ENCODE measurements around the gene MRPS6.
A peak's percentile ranks its signal among the peaks of the same experiment; 100 is the strongest.

Gene MRPS6

GRCh38 chr21:34126691-34127090, 53.3 kb downstream of the MRPS6 start:
- peak in 5 of 42 donors; percentile 18 to 74 (median 34) for DNase-seq
- intact Hi-C loops (cut with DNase I) = no loop called here

DNA sequence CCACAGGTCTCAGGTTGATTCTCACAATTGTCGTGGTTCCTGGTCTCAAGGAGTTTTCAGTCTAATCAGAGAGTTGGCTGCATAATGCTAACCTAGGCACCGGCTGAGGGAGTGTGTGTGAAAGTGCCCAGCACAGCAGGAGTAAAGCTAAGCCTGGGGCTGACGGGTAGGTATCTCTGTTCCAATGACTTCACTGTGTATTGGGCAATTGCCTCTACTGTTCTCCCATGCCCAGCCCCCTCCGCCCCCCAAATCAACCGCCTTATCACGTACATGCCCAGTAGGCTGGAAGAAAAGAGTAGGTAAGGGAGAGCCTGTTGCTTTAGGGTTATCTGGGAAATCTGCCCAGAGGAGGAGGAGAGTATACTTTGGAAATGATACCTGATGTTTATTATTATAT, 54.7 kb downstream of the MRPS6 start:
- no peak for DNase-seq
- intact Hi-C loops (cut with DNase I) = no loop called here

DNA sequence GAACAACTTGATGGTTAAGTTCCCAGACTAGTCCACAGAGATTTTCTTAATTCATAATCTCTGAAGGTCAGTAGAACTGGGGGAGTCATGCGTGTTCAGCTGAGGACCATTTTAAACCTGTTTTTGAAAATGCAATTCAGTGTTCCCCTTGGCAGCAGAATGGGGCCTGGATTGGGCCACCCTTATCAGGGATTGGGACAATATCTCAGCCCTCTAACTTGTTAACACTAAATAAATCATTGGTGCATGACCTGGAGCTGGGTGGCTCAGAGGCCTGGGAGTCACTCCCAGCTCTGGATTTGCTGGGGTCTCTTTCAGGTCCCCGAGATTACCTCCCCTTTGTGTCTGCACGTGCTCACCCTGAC, 55.3 kb downstream of the MRPS6 start:
- intact Hi-C loops (cut with DNase I) = no loop called here
- no peak for DNase-seq

DNA sequence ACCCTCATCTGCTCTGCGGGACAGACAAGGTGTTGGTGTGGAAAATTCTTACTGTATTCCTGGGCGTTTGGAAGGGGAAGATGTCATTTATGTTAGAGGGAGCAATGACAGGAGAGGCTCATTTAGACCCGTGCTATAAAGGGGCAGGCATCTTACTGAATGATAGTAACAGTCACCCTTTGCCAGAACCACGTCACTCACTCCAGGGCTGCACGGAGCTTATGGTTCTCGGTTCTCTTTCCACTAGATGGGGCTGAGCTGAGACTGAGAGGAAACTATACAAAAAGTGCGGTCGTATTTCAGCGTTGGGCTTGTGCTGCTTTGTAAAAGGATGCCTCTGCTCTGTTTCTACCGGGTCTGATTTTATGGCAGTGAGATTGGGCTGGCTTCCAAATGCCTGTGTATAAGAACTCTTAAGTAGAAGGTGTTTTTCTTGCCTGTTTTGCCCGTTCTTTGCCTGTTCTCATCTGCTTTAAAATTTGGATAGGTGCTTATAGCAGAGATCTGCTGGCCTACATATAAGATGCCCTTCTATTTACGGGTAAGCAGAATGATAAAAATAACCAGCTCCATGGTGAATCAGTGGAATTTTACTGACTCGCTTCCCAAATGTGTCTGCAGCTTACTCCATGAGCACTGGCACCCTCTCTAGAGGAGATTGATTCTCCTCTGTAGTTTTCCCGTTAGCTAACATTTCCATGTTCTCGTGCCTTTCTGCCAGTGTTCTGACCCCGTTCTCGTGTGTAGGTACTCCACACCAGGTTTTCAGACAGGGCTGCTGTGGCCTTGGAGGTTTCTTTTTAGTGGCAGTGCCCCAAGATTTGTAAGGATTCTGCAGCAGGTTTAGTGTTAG, 55.9 kb downstream of the MRPS6 start:
- intact Hi-C loops (cut with DNase I) = no loop called here
- DNase-seq = peak in 40 of 42 donors; percentile 27 to 85 (median 61)

DNA sequence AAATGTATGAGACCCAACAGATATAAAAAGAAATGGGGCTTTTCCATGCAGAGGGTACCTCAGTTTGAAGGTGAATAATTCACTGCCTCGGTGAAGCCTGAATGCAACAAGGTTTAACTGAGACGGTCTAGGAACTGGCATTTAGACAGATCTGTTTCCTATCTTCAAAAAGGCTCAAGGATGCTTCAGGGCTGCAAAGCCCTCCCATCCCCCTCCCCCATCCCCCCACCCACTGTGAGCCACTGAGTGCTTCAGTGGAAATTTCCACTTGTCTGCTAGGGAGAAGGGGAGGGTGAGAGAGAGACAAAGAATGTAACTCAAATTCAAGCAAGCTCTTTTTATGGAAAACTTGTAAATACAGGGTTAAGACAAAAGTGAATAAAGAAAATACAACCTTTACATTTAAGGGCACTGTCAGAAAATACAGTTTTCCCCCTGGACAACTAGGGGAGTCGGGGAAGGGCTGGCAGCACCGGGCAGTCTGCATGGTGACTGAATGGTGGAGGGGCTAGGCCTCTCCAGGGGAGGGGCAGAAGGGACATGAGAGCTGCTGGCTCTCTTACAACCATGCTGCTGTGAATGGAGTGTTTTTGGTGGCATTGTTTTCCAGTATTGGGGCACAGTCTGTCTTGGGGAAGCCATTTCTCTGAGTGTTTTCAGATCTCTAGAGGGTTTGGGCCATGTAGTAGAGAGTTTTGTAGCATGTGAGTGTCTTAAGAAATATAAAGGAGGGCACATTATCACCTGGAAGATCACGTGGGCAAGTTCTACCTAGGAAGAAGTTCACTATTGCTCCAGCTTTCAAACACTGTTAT, 56.7 kb downstream of the MRPS6 start:
- DNase-seq = no peak
- intact Hi-C loops (cut with DNase I) = loop anchor here (5.0 kb wide), 1 partner anchor 72 kb away; no protein-coding TSS in a partner anchor

GRCh38 chr21:34130716-34130985, 57.3 kb downstream of the MRPS6 start:
- intact Hi-C loops (cut with DNase I) = loop anchor here (5.0 kb wide), 1 partner anchor 72 kb away; no protein-coding TSS in a partner anchor
- no peak for DNase-seq

DNA sequence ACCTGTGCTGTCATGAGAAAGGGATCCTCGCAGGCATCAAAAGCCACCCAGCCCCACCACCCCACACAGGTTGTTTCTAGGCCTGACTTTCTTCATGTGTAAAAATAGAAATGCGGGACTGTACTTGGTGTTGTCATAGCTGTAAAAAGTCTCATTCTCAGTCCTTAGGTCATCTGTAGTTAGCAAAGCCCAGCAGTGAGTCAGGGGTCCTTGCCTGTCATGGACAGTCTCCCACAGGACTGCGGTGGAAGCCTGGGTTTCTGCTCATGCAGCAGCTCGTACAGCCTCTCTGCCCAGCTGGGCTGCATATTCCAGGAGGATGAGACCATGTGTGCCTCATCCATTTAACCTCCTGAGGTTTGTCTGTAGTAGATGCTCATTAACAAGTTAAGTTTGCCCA, 58.2 kb downstream of the MRPS6 start:
- intact Hi-C loops (cut with DNase I) = loop anchor here (5.0 kb wide), 1 partner anchor 71 kb away; no protein-coding TSS in a partner anchor
- no peak for DNase-seq

- intact Hi-C loops (cut with DNase I) = loop anchor here (5.0 kb wide), 1 partner anchor 70 kb away; no protein-coding TSS in a partner anchor
- DNase-seq = no peak
These were observed 58.8 kb downstream of the MRPS6 start for GRCh38 chr21:34132202-34132601.

DNA sequence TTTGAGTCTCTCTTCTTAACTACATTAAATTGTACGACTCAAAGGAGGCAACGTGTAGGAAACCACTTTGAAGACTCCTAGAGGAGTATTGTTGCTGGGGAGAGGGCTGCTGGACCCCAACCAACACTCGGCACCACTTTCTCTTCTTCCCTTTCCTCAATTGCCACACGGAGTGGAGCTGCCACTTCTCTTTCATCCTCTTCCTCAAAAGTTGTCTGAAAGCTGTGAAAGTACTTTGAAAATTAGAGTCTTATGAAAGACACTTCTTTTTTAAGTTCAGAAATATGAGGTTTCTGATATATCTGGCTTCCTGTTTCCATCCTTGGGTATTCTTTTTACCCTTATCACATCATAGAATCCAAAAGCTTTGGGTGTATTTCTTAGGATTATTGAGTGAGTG, 59.5 kb downstream of the MRPS6 start:
- intact Hi-C loops (cut with DNase I) = loop anchor here (5.0 kb wide), 1 partner anchor 69 kb away; no protein-coding TSS in a partner anchor
- no peak for DNase-seq

DNA sequence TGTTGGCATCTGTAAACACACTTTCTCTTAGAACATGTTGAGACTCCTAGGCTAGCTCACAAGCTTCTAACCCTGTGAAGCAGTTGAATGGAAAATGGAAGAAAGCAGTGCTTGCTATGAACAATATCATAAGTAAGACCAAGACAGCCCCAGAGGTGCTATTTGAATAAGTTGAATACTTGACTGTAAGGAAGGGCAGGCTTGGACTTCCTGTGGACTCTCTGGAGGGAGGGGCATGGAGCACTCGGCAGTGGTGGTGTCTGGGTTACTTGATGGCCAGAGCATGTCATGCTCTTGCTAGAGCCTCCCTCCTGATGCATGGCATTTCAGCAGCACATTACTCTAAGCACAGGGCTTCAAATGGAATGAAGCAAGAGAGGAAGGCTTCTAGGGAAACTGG, 60.0 kb downstream of the MRPS6 start:
- intact Hi-C loops (cut with DNase I) = loop anchor here (5.0 kb wide), 1 partner anchor 69 kb away; no protein-coding TSS in a partner anchor
- no peak for DNase-seq

- intact Hi-C loops (cut with DNase I) = loop anchor here (5.0 kb wide), 1 partner anchor 68 kb away; no protein-coding TSS in a partner anchor
- DNase-seq = no peak
These were observed 60.4 kb downstream of the MRPS6 start for GRCh38 chr21:34133802-34134201.

- intact Hi-C loops (cut with DNase I) = no loop called here
- no peak for DNase-seq
These were observed 62.0 kb downstream of the MRPS6 start for GRCh38 chr21:34135330-34135729.

- intact Hi-C loops (cut with DNase I) = no loop called here
- DNase-seq = no peak
These were observed 68.0 kb downstream of the MRPS6 start for GRCh38 chr21:34141373-34141772.

DNA sequence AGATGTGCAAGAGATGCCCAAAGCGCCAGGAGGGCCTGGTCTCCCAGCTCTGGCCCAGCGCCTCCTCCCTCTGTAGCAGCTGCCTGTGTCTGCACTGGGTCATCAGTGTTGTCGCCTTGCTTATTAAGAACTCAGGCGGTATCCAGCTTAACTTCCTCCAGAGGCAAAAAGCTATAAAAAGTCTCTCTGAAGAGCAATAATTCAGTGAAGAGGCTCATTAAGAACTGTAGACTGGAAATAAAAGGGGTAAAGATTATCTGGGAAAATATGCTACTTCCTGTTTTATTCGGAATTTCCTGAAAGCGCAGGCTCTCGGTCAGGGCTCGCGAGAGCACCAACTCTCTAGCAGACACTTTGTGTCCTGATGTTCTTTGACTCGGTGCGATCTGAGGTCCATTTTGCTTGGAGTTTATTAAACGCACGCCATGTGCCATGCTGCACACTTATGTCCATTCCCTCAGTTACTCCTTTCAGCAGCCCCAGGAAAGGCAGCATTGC, 70.4 kb downstream of the MRPS6 start:
- no peak for DNase-seq
- intact Hi-C loops (cut with DNase I) = no loop called here

DNA sequence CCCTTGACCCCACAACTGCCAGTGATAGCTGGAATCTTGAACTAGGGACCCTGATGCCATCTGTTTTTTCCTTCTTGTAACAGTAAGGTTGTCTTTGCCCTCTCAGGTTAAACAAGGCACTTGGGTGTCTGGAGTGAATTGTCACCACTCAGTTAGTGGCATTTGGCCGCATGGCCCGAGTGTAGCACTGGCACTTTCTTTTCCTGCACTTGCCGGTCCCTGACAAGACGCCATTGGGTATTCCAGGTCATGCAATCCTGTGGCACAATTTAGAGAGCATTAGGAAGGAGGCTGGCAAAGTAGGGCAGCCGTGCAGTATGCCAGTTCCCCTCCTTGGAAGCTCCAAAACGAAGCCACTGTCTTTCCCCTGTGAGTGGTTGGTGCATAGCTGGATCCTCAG, 70.8 kb downstream of the MRPS6 start:
- intact Hi-C loops (cut with DNase I) = no loop called here
- DNase-seq = no peak

- no peak for DNase-seq
- intact Hi-C loops (cut with DNase I) = no loop called here
These were observed 74.5 kb downstream of the MRPS6 start for GRCh38 chr21:34147792-34148418.

GRCh38 chr21:34148419-34148804, 75.0 kb downstream of the MRPS6 start:
- no peak for DNase-seq
- intact Hi-C loops (cut with DNase I) = no loop called here

GRCh38 chr21:34148826-34149558, 75.6 kb downstream of the MRPS6 start:
- DNase-seq = peak in 5 of 42 donors; percentile 10 to 64 (median 26)
- intact Hi-C loops (cut with DNase I) = no loop called here

DNA sequence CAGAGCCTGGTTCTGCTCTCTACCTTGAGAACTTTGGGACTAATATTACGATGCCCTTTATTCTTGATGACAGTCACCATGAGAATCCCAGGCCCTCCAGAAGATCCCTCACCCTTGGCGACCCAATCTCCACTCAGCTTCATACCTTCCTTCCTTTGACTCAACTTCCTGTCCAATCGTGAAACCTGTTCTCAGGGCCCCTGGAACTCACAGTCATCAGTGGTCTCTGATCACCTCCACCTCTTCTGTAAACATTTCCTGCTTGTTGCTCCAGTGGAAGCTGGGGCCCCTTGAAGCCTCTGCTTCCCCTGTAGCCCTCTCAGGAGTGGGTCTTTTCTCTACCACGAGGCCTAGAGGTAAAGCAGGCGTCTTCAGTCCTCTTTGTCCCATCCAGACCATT, 79.1 kb downstream of the MRPS6 start:
- intact Hi-C loops (cut with DNase I) = no loop called here
- DNase-seq = no peak
